ENCODE results near the gene FBXO30.

- TF ChIP-seq, protein P1, sequence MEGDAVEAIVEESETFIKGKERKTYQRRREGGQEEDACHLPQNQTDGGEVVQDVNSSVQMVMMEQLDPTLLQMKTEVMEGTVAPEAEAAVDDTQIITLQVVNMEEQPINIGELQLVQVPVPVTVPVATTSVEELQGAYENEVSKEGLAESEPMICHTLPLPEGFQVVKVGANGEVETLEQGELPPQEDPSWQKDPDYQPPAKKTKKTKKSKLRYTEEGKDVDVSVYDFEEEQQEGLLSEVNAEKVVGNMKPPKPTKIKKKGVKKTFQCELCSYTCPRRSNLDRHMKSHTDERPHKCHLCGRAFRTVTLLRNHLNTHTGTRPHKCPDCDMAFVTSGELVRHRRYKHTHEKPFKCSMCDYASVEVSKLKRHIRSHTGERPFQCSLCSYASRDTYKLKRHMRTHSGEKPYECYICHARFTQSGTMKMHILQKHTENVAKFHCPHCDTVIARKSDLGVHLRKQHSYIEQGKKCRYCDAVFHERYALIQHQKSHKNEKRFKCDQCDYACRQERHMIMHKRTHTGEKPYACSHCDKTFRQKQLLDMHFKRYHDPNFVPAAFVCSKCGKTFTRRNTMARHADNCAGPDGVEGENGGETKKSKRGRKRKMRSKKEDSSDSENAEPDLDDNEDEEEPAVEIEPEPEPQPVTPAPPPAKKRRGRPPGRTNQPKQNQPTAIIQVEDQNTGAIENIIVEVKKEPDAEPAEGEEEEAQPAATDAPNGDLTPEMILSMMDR (IDR thresholded peaks at IDR 0.05; ENCODE audit: low read length), result 0 out of 2 replicates have a peak, but pooled peaks have one; percentile 4
- no peak for TF ChIP-seq EZH2 (optimal IDR thresholded peaks at IDR 0.05; ENCODE audit: low read depth, low read length)
Measured at GRCh38 chr6:145814501-145815308, at the start of gene FBXO30.
